Adrenal gland (tissue), 12 donors: ENCODE data around the gene ANXA2R. TPM values are rescaled to one million over a fixed set of nuclear protein-coding genes. Genes with fewer than 3 reads are reported as not detected.
A peak's percentile ranks its signal among the peaks of the same experiment; 100 is the strongest.

Experiments used
- DNase-seq, 7 donors: peaks; one replicate each; pipeline ENCODE4 v3.0.0-alpha.2; 2019 to 2020
- H3K27ac ChIP-seq, 5 donors: fragments of 200-600 bp; sonication (generic) in 4 of 5; 1 replicate in 3 of 5; 2 replicates in 2 of 5; pipeline versions ENCODE4 v1.5.1 to v1.8.0; 2016 to 2020; ENCODE audit warnings: mild to moderate bottlenecking in 1 of 5
- H3K27me3 ChIP-seq: fragments of 200-600 bp; 2 replicates; pipeline ENCODE4 v1.8.0; 2021
- H3K36me3 ChIP-seq, 2 donors: fragments of 200-600 bp; replicated peaks in 1 of 2; 1 replicate in 1 of 2; 2 replicates in 1 of 2; pipeline versions ENCODE4 v1.5.1 to v1.8.0; 2018 to 2022
- H3K4me1 ChIP-seq, 2 donors: fragments of 200-600 bp; replicated peaks in 1 of 2; 1 replicate in 1 of 2; 2 replicates in 1 of 2; pipeline versions ENCODE4 v1.5.1 to v1.8.0; 2018 to 2021
- H3K4me3 ChIP-seq, 4 donors: fragments of 200-600 bp; sonication (generic) in 3 of 4; one replicate each; pipeline ENCODE4 v1.5.1; 2016 to 2018
- H3K9me3 ChIP-seq, 3 donors: fragments of 200-600 bp; sonication (generic) in 1 of 3; replicated peaks in 1 of 3; 1 replicate in 2 of 3; 2 replicates in 1 of 3; pipeline versions ENCODE4 v1.5.1 to v1.8.0; 2016 to 2021
- CTCF ChIP-seq, 6 experiments: fragments of 450-650 bp in 4 of 6; fragments of 200-600 bp in 2 of 6; sonication (generic) in 1 of 6; IDR thresholded peaks; 1 replicate in 5 of 6; 2 replicates in 1 of 6; pipeline versions ENCODE4 v1.5.1 to v1.8.0; 2016 to 2021; ENCODE audit warnings: antibody characterized with exemption in 6 of 6, mild to moderate bottlenecking in 2 of 6, moderate library complexity in 1 of 6
- POLR2A ChIP-seq, 2 donors: fragments of 450-650 bp; IDR thresholded peaks; one replicate each; pipeline ENCODE4 v1.6.1; 2017; ENCODE audit warnings: antibody characterized with exemption in 2 of 2, mild to moderate bottlenecking in 2 of 2, moderate library complexity in 1 of 2
- WGBS, 4 donors: extraction: QIAGEN DNeasy Blood & Tissue Kit in 2 of 4; methylation state at CpG; one replicate each; pipeline versions ENCODE4 v1.1.5 to v1.1.7; 2013 to 2017; 5-methylcytosine and 5-hydroxymethylcytosine counted together
- intact Hi-C, 2 donors: fragments of 100-400 bp; cut with DNase I; formaldehyde crosslinking; loops; one replicate each; pipeline versions ENCODE4 v1.14.1 to v1.15.0; 2022 to 2023
- polyA plus RNA-seq, 3 donors: library from polyadenylated mRNA; stranded (reverse); fragments of 200-250 nt in 2 of 3; fragments of 350-450 nt in 1 of 3; fragmentation: Illumina TruSeq in 1 of 3; extraction: RNeasy Lipid Tissue Mini Kit (QIAGEN cat#74804) in 1 of 3; gene quantifications; one replicate each; pipeline ENCODE4 v1.2.3, GENCODE V29; 2013 to 2014
- total RNA-seq, 9 donors: library from RNA; depleted of rRNA in 4 of 9; stranded (reverse); fragments of >200 nt in 4 of 9; fragments of 120-200 nt in 1 of 9; fragmentation: NEBNext Ultra II Directional in 1 of 9; extraction: Animal tissue kit (Norgen Biotek cat#: 25700) in 1 of 9; gene quantifications; one replicate each; pipeline versions ENCODE4 v1.1.0 to v1.2.4, GENCODE V29; 2013 to 2023
- donor health status: healthy with polysubstance abuse.
- donor health status: Bipolar disorder and iron deficiency.
- donor health status: DM: yes; HTN: yes; CAD: no.
- donor health status: DM: no; HTN: no; CAD: no.
- donor health status: DM: no; HTN: no; CAD: no.
- donor health status: DM: yes; HTN: yes; CAD: no.

The ANXA2R gene
- total and polyA plus RNA-seq, 12 donors: 0.30 to 5.2 (median 2.8) TPM

- Histone ChIP-seq H3K27ac (peak overlapping the region; percentile 87 to 98 (median 94)), H3K4me3 (peak overlapping the region in 3 of 4 donors; percentile 22 to 61 (median 30)), H3K9me3 (no peaks in the 10 kb centered on the region), H3K27me3 (no peaks in the 10 kb centered on the region), H3K36me3 (no peaks in the 10 kb centered on the region), H3K4me1 (no peaks in the 10 kb centered on the region)
- peak; percentile 88 to 96 (median 91) for DNase-seq
- TF ChIP-seq CTCF (IDR thresholded peaks at IDR 0.05): peak; percentile 77 to 95 (median 90)
- TF ChIP-seq POLR2A (IDR thresholded peaks at IDR 0.05): peak in 1 of 2 donors; percentile 33
- 3 to 4% (median 3%) methylated on average over 46 to 52 of the region's 52 CpGs for WGBS, 4 donors
- intact Hi-C loops: loop anchor here (2.0 to 5.0 kb wide), 3 partner anchors 42 to 48 kb away; partner anchors contain the start of gene ANXA2R (in 1 of the 2)
These were observed 45.4 kb downstream of the ANXA2R start for GRCh38 chr5:42994555-42995359.

- intact Hi-C loops: loop anchor here (2.0 to 5.0 kb wide), 3 partner anchors 42 to 49 kb away; partner anchors contain the start of gene ANXA2R (in 1 of the 2)
- no peak for DNase-seq
- Histone ChIP-seq H3K9me3 (no peaks in the 10 kb centered on the region), H3K27ac (peak overlapping the region; percentile 87 to 98 (median 94)), H3K4me3 (peak overlapping the region in 2 of 4 donors; percentile 30 to 61), H3K27me3 (no peaks in the 10 kb centered on the region), H3K36me3 (no peaks in the 10 kb centered on the region), H3K4me1 (no peaks in the 10 kb centered on the region)
- WGBS, 4 donors: 6 to 14% (median 12%) methylated on average over 6 of the region's 6 CpGs
- TF ChIP-seq POLR2A (IDR thresholded peaks at IDR 0.05): no peak
- no peak for TF ChIP-seq CTCF (IDR thresholded peaks at IDR 0.05)
These were observed 45.9 kb downstream of the ANXA2R start for GRCh38 chr5:42994246-42994554.

- Histone ChIP-seq H3K9me3 (no peaks in the 10 kb centered on the region), H3K27ac (peak overlapping the region; percentile 87 to 98 (median 94)), H3K27me3 (no peaks in the 10 kb centered on the region), H3K4me3 (peak overlapping the region in 3 of 4 donors; percentile 22 to 61 (median 30)), H3K36me3 (no peaks in the 10 kb centered on the region), H3K4me1 (no peaks in the 10 kb centered on the region)
- TF ChIP-seq CTCF (IDR thresholded peaks at IDR 0.05) (peak in 3 of 6 experiments; percentile 9 to 30 (median 28)), POLR2A (IDR thresholded peaks at IDR 0.05) (no peak)
- intact Hi-C loops: loop anchor here (2.0 to 5.0 kb wide), 4 partner anchors 41 to 49 kb away; partner anchors contain the start of gene ANXA2R (in 1 of the 2)
- DNase-seq: peak in 5 of 7 donors; percentile 32 to 67 (median 40)
- 12 to 16% (median 14%) methylated on average over 29 to 34 of the region's 34 CpGs for WGBS, 4 donors
These were observed 46.4 kb downstream of the ANXA2R start for GRCh38 chr5:42993516-42994245.
